H1 (cell line): Measurements from ENCODE around the gene TMEM187. TPM values are rescaled to one million over a fixed set of nuclear protein-coding genes. Genes with fewer than 3 reads are reported as not detected.

Experiments
- CTCF ChIA-PET: fragments of 300-600 bp; sonication (Branson Sonifier 250); formaldehyde crosslinking; loops from one replicate; lab custom pipeline; 2021; ENCODE audit not compliant: partially characterized antibody; lab: Charles Lee
- POLR2A ChIA-PET: fragments of 300-600 bp; sonication (Branson Sonifier 250); formaldehyde crosslinking; loops from one replicate; lab custom pipeline; 2021; ENCODE audit warnings: inconsistent platforms; ENCODE audit not compliant: partially characterized antibody; lab: Charles Lee
- DNase-seq, 2 experiments: peaks; one replicate each; pipeline versions ENCODE4 v3.0.0 to v3.0.0-alpha.2; 2010 to 2022; ENCODE audit warnings: low spot score in 2 of 2, low read depth in 1 of 2, mixed read lengths in 1 of 2
- FAIRE-seq: peaks from 2 replicates; lab custom pipeline; 2011; peaks lifted over from hg19 to GRCh38; lab: Jason Lieb, UNC
- H2AFZ ChIP-seq: 2 replicates; pipeline ENCODE4 v1.8.1; 2012; ENCODE audit warnings: low read length, inconsistent platforms
- H2AK5ac ChIP-seq: 2 replicates; pipeline ENCODE4 v1.6.1; 2013; ENCODE audit warnings: low read depth, low read length
- H2BK120ac ChIP-seq: replicated peaks from 2 replicates; pipeline ENCODE3; 2013; ENCODE audit warnings: low read depth, low read length, inconsistent platforms
- H2BK12ac ChIP-seq: 2 replicates; pipeline ENCODE4 v1.6.1; 2013; ENCODE audit warnings: low read depth, low read length
- H2BK15ac ChIP-seq: 2 replicates; pipeline ENCODE4 v1.6.1; 2013; ENCODE audit warnings: low read length
- H2BK20ac ChIP-seq: 2 replicates; pipeline ENCODE4 v1.6.1; 2013; ENCODE audit warnings: low read length
- H2BK5ac ChIP-seq: 2 replicates; pipeline ENCODE4 v1.6.1; 2013; ENCODE audit warnings: low read depth, low read length
- H3K14ac ChIP-seq: 2 replicates; pipeline ENCODE4 v1.6.1; 2013; ENCODE audit warnings: inconsistent platforms; ENCODE audit not compliant: insufficient read length
- H3K18ac ChIP-seq: 2 replicates; pipeline ENCODE4 v1.6.1; 2013; ENCODE audit warnings: low read length; ENCODE audit errors: extremely low read depth
- H3K23ac ChIP-seq: 2 replicates; pipeline ENCODE4 v1.6.1; 2013; ENCODE audit warnings: inconsistent platforms; ENCODE audit not compliant: insufficient read length
- H3K23me2 ChIP-seq: 2 replicates; pipeline ENCODE4 v1.6.1; 2013; ENCODE audit warnings: low read depth, low read length
- H3K27ac ChIP-seq: 2 replicates; pipeline ENCODE4 v1.6.1; 2011; ENCODE audit warnings: low read depth, low read length, inconsistent platforms
- H3K27me3 ChIP-seq, 4 experiments: replicated peaks in 1 of 4; 1 replicate in 1 of 4; 2 replicates in 3 of 4; pipeline versions ENCODE4 v1.6.1 to v1.8.1; 2011 to 2013; ENCODE audit warnings: low read length in 3 of 4, mild to moderate bottlenecking in 3 of 4, inconsistent platforms in 2 of 4, mixed read lengths in 2 of 4, moderate library complexity in 1 of 4; ENCODE audit not compliant: control insufficient read depth in 3 of 4, insufficient read depth in 3 of 4; ENCODE audit errors: extremely low read depth in 1 of 4
- H3K36me3 ChIP-seq, 4 experiments: 2 replicates each; pipeline versions ENCODE4 v1.6.1 to v1.8.1; 2011 to 2013; ENCODE audit warnings: mild to moderate bottlenecking in 4 of 4, low read length in 3 of 4, moderate library complexity in 2 of 4, control low read depth in 1 of 4, inconsistent platforms in 1 of 4; ENCODE audit not compliant: insufficient read depth in 4 of 4, control insufficient read depth in 2 of 4
- H3K4ac ChIP-seq: replicated peaks from 2 replicates; pipeline ENCODE3; 2013; ENCODE audit warnings: low read length, low read depth, mixed read lengths, inconsistent platforms; ENCODE audit not compliant: insufficient read length
- H3K4me1 ChIP-seq, 4 experiments: replicated peaks in 1 of 4; 1 replicate in 1 of 4; 2 replicates in 3 of 4; pipeline versions ENCODE4 v1.6.1 to v1.8.1; 2011 to 2013; ENCODE audit warnings: low read length in 3 of 4, inconsistent platforms in 2 of 4, mixed read lengths in 1 of 4; ENCODE audit not compliant: insufficient read depth in 4 of 4, control insufficient read depth in 3 of 4
- H3K4me2 ChIP-seq, 2 experiments: 2 replicates each; pipeline versions ENCODE4 v1.6.1 to v1.8.1; 2011 to 2013; ENCODE audit warnings: low read depth in 2 of 2, low read length in 2 of 2, control low read depth in 1 of 2, inconsistent platforms in 1 of 2, mild to moderate bottlenecking in 1 of 2; ENCODE audit not compliant: insufficient read depth in 1 of 2
- H3K4me3 ChIP-seq, 4 experiments: fragments of 200-600, 300-600 bp in 1 of 4; sonication (generic), shearing (Covaris generic), sonication (Bioruptor Twin) in 1 of 4; 2 replicates each; pipeline versions ENCODE4 v1.5.1 to v1.8.1; 2011 to 2016; ENCODE audit warnings: low read length in 4 of 4, low read depth in 3 of 4, control low read depth in 2 of 4, inconsistent platforms in 2 of 4, mild to moderate bottlenecking in 2 of 4, mixed read lengths in 1 of 4, moderate library complexity in 1 of 4; ENCODE audit not compliant: insufficient read depth in 2 of 4; ENCODE audit errors: extremely low read depth in 1 of 4
- H3K56ac ChIP-seq: replicated peaks from 2 replicates; pipeline ENCODE3; 2013; ENCODE audit warnings: low read depth, mild to moderate bottlenecking, mixed read lengths, low read length, inconsistent platforms; ENCODE audit not compliant: insufficient read length
- H3K79me1 ChIP-seq: 2 replicates; pipeline ENCODE4 v1.6.1; 2013; ENCODE audit warnings: low read depth, low read length, control low read depth
- H3K79me2 ChIP-seq, 2 experiments: 2 replicates each; pipeline versions ENCODE4 v1.6.1 to v1.8.1; 2012 to 2013; ENCODE audit warnings: low read length in 2 of 2, mild to moderate bottlenecking in 2 of 2, inconsistent platforms in 1 of 2; ENCODE audit not compliant: insufficient read depth in 2 of 2, control insufficient read depth in 1 of 2
- H3K9ac ChIP-seq, 4 experiments: replicated peaks in 1 of 4; 1 replicate in 1 of 4; 2 replicates in 3 of 4; pipeline versions ENCODE4 v1.6.1 to v1.8.1; 2011 to 2013; ENCODE audit warnings: low read depth in 3 of 4, low read length in 3 of 4, control low read depth in 2 of 4, mild to moderate bottlenecking in 2 of 4, moderate library complexity in 2 of 4, inconsistent platforms in 1 of 4; ENCODE audit errors: extremely low read depth in 1 of 4
- H3K9me3 ChIP-seq, 2 experiments: 2 replicates each; pipeline versions ENCODE4 v1.6.1 to v1.8.1; 2012 to 2013; ENCODE audit warnings: mild to moderate bottlenecking in 2 of 2, moderate library complexity in 2 of 2, control low read depth in 1 of 2, inconsistent platforms in 1 of 2, low read depth in 1 of 2, low read length in 1 of 2, mixed read lengths in 1 of 2; ENCODE audit not compliant: insufficient read depth in 2 of 2
- H4K20me1 ChIP-seq, 2 experiments: replicated peaks in 1 of 2; 2 replicates each; pipeline versions ENCODE3 to v1.8.1; 2011 to 2013; ENCODE audit warnings: inconsistent platforms in 2 of 2, low read length in 2 of 2, mild to moderate bottlenecking in 1 of 2; ENCODE audit not compliant: insufficient read depth in 2 of 2, control insufficient read depth in 1 of 2
- H4K5ac ChIP-seq: 2 replicates; pipeline ENCODE4 v1.6.1; 2013; ENCODE audit warnings: low read length, low read depth, mixed read lengths, inconsistent platforms; ENCODE audit not compliant: insufficient read length
- H4K8ac ChIP-seq: 2 replicates; pipeline ENCODE4 v1.8.0; 2013; ENCODE audit warnings: mild to moderate bottlenecking, moderate library complexity, low read length, inconsistent platforms; ENCODE audit not compliant: insufficient read depth; ENCODE audit errors: extremely low read depth
- H4K91ac ChIP-seq: replicated peaks from 2 replicates; pipeline ENCODE3; 2013; ENCODE audit warnings: low read length, mixed read lengths, inconsistent platforms; ENCODE audit not compliant: insufficient read length
- EP300 ChIP-seq, 2 experiments: IDR thresholded peaks; 1 replicate in 1 of 2; 2 replicates in 1 of 2; pipeline ENCODE4 v1.6.1; 2011 to 2012; ENCODE audit warnings: low read depth in 2 of 2, low read length in 2 of 2, mild to moderate bottlenecking in 2 of 2, borderline replicate concordance in 1 of 2, inconsistent platforms in 1 of 2, moderate library complexity in 1 of 2
- FOSL1 ChIP-seq: IDR thresholded peaks from 2 replicates; pipeline ENCODE4 v1.6.1; 2011; ENCODE audit warnings: mild to moderate bottlenecking, low read depth, low read length, moderate library complexity; ENCODE audit not compliant: insufficient read depth
- MAFK ChIP-seq: IDR thresholded peaks from 2 replicates; pipeline ENCODE4 v1.6.1; 2012; ENCODE audit warnings: low read depth, mild to moderate bottlenecking, improper control_type of control experiment, low read length
- POLR2AphosphoS5 ChIP-seq: IDR thresholded peaks from 2 replicates; pipeline ENCODE4 v1.6.1; 2011; ENCODE audit warnings: low read depth, low read length
- RBBP5 ChIP-seq: IDR thresholded peaks from 2 replicates; pipeline ENCODE4 v1.7.1; 2012; ENCODE audit warnings: low read depth, mild to moderate bottlenecking, inconsistent platforms, low read length, moderate library complexity, borderline replicate concordance
- SP1 ChIP-seq: IDR thresholded peaks from 2 replicates; pipeline ENCODE4 v1.6.1; 2011; ENCODE audit warnings: low read depth, low read length
- WGBS, 2 experiments: shearing (Covaris generic) in 1 of 2; methylation state at CpG; one replicate each; pipeline versions ENCODE4 v1.1.6 to v1.1.7; 2013 to 2015; ENCODE audit warnings: low lambda C conversion rate in 2 of 2, mixed read lengths in 2 of 2, inconsistent platforms in 1 of 2, low coverage in 1 of 2, missing lambda C conversion rate in 1 of 2; ENCODE audit not compliant: insufficient replicate concordance in 2 of 2, insufficient coverage in 1 of 2, insufficient read length in 1 of 2; ENCODE audit errors: extremely low coverage in 1 of 2, missing lambda C conversion rate in 1 of 2; 5-methylcytosine and 5-hydroxymethylcytosine counted together
- polyA plus RNA-seq, 7 experiments: library from polyadenylated mRNA; depleted of rRNA in 3 of 7; stranded (reverse) in 5 of 7; unstranded in 2 of 7; fragments of >200 nt in 5 of 7; fragments of 200-250 nt in 2 of 7; gene quantifications; 1 replicate in 5 of 7; 2 replicates in 1 of 7; 4 replicates in 1 of 7; pipeline versions ENCODE4 v1.2.1 to v1.2.3, GENCODE V29; 2011 to 2013; ENCODE audit warnings: missing spikeins in 2 of 7, mixed read lengths in 2 of 7
- total RNA-seq: library from RNA; stranded (reverse); fragmentation: NEBNext Ultra II Directional; extraction: Animal tissue kit (Norgen Biotek cat#: 25700); gene quantifications from 2 replicates; pipeline ENCODE4 v1.2.1, GENCODE V29; 2021
- TF ChIP-seq, protein P1 (sequence below), 3 experiments: IDR thresholded peaks; 1 replicate in 2 of 3; 2 replicates in 1 of 3; pipeline versions ENCODE4 v1.5.1 to v1.6.1; 2011; ENCODE audit warnings: low read length in 3 of 3, mild to moderate bottlenecking in 3 of 3, inconsistent platforms in 2 of 3, low read depth in 1 of 3, moderate library complexity in 1 of 3; ENCODE audit not compliant: insufficient read depth in 1 of 3; ENCODE audit errors: control extremely low read depth in 1 of 3

The TMEM187 gene
- total and polyA plus RNA-seq, 2 of the 8 experiments (the other 6 are each of a cell fraction or from before 2014, with no cell fraction given) = 5.0 to 14.5 TPM

DNA sequence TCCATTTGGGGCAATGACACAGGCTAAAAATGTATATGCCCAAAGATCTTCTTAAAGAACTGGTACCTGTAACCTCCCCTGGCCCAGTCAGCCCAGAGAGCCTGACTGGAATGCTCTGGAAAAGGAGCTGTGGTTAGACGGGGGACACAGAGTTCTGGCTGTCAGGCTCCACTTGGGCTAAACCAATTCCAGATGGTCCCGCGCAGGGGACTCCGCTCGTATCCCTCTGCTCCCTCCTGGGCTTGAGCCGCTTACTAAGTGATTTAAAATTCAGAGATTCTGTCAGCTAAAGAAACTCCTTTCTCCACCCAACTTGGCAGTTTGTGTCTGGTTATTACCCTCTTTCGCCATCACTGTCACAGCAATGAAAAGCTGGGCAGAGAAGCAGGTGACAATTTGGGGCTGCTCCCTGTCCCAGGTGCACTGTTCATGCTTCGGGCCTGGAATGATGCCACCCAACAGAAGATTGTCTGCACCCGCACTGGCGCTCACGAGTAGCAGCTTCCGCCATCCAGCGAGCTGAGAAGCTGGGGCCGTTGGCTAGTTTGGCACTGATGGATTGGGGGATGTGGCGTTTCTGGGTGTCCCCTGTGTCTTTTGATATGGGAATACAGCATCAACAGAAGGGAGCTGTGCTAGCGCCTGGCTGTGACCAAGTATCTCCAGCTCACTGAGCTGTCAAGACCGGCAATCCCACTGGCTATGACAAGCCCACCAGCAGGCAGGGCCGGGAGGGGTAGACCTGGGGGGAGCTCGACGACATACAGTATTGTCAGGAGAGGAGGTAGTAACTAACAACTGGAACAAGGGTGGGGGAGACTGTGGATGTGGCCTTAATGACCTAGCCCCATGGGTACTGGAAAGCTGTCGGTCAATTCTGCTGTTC lies 53.8 kb downstream of the TMEM187 start:
- Histone ChIP-seq H4K5ac (no peak overlapping the region), H3K4me3 (no peak overlapping the region), H3K4ac (no peak overlapping the region), H3K4me2 (no peak overlapping the region), H4K91ac (no peak overlapping the region), H3K27me3 (no peaks in the 10 kb centered on the region), H3K23ac (no peak overlapping the region), H3K56ac (no peak overlapping the region), H3K18ac (no peak overlapping the region), H2BK20ac (no peak overlapping the region), H3K9ac (no peak overlapping the region), H3K36me3 (peaks cover 0 to 13% (median 4%) of the 10 kb centered on the region in 4 experiments; a peak in 4 of 8 replicates), H3K27ac (no peak overlapping the region), H3K14ac (no peak overlapping the region), H2AFZ (no peak overlapping the region), H3K9me3 (no peaks in the 10 kb centered on the region), H3K4me1 (peaks cover 2 to 14% (median 5%) of the 10 kb centered on the region in 4 experiments; a peak in 6 of 7 replicates), H3K23me2 (no peaks in the 10 kb centered on the region), H2AK5ac (no peak overlapping the region), H3K79me2 (no peaks in the 10 kb centered on the region), H2BK5ac (no peak overlapping the region), H2BK15ac (no peak overlapping the region), H2BK120ac (no peak overlapping the region), H4K8ac (no peak overlapping the region), H4K20me1 (no peaks in the 10 kb centered on the region), H2BK12ac (no peak overlapping the region), H3K79me1 (no peaks in the 10 kb centered on the region)
- ChIA-PET CTCF (interaction anchor here (0.7 to 4.2 kb wide), 7 partner anchors 10 to 99 kb away, joined by 3 to 29 read pairs (median 4); no protein-coding TSS in a partner anchor), POLR2A (interaction anchor here (0.7 to 2.4 kb wide), 6 partner anchors 12 to 62 kb away, joined by 3 to 8 read pairs (median 3); no protein-coding TSS in a partner anchor)
- no peak for DNase-seq
- TF ChIP-seq POLR2AphosphoS5 (no peak), EP300 (IDR thresholded peaks at IDR 0.05; ENCODE audit: borderline replicate concordance in 1 of 2, low read depth in 2 of 2, low read length in 2 of 2) (no peak), FOSL1 (no peak), SP1 (no peak), RBBP5 (no peak), MAFK (no peak)
- TF ChIP-seq, protein P1, sequence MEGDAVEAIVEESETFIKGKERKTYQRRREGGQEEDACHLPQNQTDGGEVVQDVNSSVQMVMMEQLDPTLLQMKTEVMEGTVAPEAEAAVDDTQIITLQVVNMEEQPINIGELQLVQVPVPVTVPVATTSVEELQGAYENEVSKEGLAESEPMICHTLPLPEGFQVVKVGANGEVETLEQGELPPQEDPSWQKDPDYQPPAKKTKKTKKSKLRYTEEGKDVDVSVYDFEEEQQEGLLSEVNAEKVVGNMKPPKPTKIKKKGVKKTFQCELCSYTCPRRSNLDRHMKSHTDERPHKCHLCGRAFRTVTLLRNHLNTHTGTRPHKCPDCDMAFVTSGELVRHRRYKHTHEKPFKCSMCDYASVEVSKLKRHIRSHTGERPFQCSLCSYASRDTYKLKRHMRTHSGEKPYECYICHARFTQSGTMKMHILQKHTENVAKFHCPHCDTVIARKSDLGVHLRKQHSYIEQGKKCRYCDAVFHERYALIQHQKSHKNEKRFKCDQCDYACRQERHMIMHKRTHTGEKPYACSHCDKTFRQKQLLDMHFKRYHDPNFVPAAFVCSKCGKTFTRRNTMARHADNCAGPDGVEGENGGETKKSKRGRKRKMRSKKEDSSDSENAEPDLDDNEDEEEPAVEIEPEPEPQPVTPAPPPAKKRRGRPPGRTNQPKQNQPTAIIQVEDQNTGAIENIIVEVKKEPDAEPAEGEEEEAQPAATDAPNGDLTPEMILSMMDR (IDR thresholded peaks at IDR 0.05; ENCODE audit: control extremely low read depth in 1 of 3, insufficient read depth in 1 of 3, low read depth in 1 of 3, low read length in 3 of 3) = no peak
- no peak for FAIRE-seq
- 94% methylated on average over 11 of the region's 21 CpGs; no CpG with 5 or more reads in 1 of the 2 experiments for WGBS, 2 experiments
